ENCODE measurements around the gene ABCG8. TPM values are rescaled to one million over a fixed set of nuclear protein-coding genes. Genes with fewer than 3 reads are reported as not detected.

The ABCG8 gene
- total and polyA plus RNA-seq, 9 of the 15 experiments (the other 6 are each of a cell fraction or from before 2014, with no cell fraction given) = not detected

GRCh38 chr2:43818761-43819160 lies 20.0 kb upstream of the ABCG8 start (continued):
- TF ChIP-seq MGA (IDR thresholded peaks at IDR 0.05) = peak; percentile 57
- TF ChIP-seq CREM (IDR thresholded peaks at IDR 0.05; ENCODE audit: low read depth) = 0 out of 2 replicates have a peak, but pooled peaks have one; percentile 34

All from K562 (cell line).